Measurements from ENCODE around the gene FUT6.
A peak's percentile ranks its signal among the peaks of the same experiment; 100 is the strongest.

FUT6 gene

DNA sequence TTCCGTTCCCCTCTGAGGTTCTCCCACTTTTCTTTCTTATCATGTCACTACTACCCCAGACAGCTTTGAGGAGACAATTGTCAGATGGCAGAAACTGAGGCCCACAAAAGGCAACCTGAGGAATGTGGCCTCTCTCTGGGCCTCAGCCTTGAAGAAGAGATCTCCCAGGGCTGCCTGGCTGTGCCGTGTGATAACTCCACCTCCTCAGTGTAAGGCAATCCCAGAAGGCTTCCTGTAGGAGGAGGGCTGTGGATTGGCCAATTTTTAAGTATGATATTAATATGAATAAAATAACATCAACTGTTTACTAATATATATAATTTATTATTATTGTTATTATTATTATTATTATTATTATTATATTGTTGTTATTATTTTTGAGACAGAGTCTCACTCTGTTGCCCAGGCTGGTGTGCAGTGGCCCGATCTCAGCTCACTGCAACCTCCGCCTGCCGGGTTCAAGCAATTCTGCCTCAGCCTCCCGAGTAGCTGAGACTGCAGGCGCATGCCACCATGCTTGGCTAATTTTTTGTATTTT is 44.1 kb downstream of the FUT6 start:
- Histone ChIP-seq H3K36me3 (ENCODE audit: control insufficient read depth in 5 of 5, insufficient read depth in 5 of 5, low read length in 5 of 5) (no peaks in the 10 kb centered on the region), H3K4me1 (ENCODE audit: control insufficient read depth in 5 of 5, insufficient read depth in 5 of 5, low read length in 5 of 5) (peaks cover 0 to 10% (median under 1%) of the 10 kb centered on the region in 5 donors)

DNA sequence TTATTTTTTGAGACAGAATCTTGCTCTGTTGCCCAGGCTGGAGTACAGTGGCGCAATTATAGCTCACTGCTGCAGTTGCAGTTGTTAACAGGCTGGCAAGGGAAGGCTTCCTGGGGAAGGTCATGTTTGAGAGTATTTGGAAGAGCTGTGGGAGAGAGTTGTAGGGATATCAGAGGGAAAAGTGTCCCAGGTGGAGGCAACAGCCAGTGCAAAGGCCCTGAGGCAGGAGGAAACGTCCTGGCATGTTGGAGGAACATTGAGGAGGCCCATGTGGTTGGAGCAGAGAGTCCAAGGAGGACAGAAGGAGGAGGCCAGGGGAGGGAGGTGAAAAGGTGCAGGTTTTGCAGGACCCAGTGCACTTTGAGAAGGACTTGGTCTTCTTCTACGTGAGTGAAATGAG is 46.3 kb downstream of the FUT6 start:
- no peaks in the 10 kb centered on the region for H3K9me3 ChIP-seq (ENCODE audit: control insufficient read depth in 5 of 5, low read length in 5 of 5)
- H3K4me3 ChIP-seq (ENCODE audit: low read depth in 1 of 5, low read length in 5 of 5), result no peak overlapping the region
- peaks cover 0 to 4% (median 0%) of the 10 kb centered on the region in 5 donors for H3K27me3 ChIP-seq (ENCODE audit: control insufficient read depth in 5 of 5, insufficient read depth in 4 of 5, low read length in 5 of 5)
- no peak overlapping the region for H3K9ac ChIP-seq (ENCODE audit: low read length in 5 of 5)
- no peak overlapping the region for H3K27ac ChIP-seq (ENCODE audit: low read depth, low read length)
- peaks cover 3 to 15% (median 7%) of the 10 kb centered on the region in 5 donors for H3K4me1 ChIP-seq (ENCODE audit: control insufficient read depth in 5 of 5, insufficient read depth in 5 of 5, low read length in 5 of 5)
- H3K36me3 ChIP-seq (ENCODE audit: control insufficient read depth in 5 of 5, insufficient read depth in 5 of 5, low read length in 5 of 5), result peaks cover 0 to 18% (median 17%) of the 10 kb centered on the region in 5 donors

More for the DNA sequence above, 44.1 kb downstream of the FUT6 start:
- H3K9ac ChIP-seq (ENCODE audit: low read length in 5 of 5), result no peak overlapping the region
- H3K4me3 ChIP-seq (ENCODE audit: low read depth in 1 of 5, low read length in 5 of 5), result no peak overlapping the region
- H3K27me3 ChIP-seq (ENCODE audit: control insufficient read depth in 5 of 5, insufficient read depth in 4 of 5, low read length in 5 of 5), result peaks cover 6 to 17% (median 10%) of the 10 kb centered on the region in 5 donors
- no peak overlapping the region for H3K27ac ChIP-seq (ENCODE audit: low read depth, low read length)
- H3K9me3 ChIP-seq (ENCODE audit: control insufficient read depth in 5 of 5, low read length in 5 of 5), result no peaks in the 10 kb centered on the region

DNA sequence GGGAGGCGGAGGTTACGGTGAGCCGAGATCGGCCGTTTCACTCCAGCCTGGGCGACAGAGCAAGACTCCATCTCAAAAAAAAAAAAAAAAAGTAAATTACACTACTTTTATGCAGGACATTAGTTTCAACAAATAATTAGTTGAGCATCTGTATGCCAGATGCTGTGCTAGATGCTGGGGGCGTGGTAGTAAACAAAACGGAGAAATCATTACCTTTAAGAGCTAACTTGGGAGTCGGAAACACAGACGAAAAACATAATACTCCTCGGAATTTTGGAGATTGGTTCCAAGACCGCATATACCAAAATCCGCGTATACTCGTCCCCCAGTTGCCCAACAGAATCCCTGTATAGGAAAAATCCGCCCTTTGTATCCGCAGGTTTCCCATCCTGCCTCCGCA is 47.3 kb downstream of the FUT6 start:
- H3K9me3 ChIP-seq (ENCODE audit: control insufficient read depth in 5 of 5, low read length in 5 of 5), result no peaks in the 10 kb centered on the region
- H3K4me3 ChIP-seq (ENCODE audit: low read depth in 1 of 5, low read length in 5 of 5), result no peak overlapping the region
- no peak overlapping the region for H3K27ac ChIP-seq (ENCODE audit: low read depth, low read length)
- H3K9ac ChIP-seq (ENCODE audit: low read length in 5 of 5), result no peak overlapping the region
- no peaks in the 10 kb centered on the region for H3K27me3 ChIP-seq (ENCODE audit: control insufficient read depth in 5 of 5, insufficient read depth in 4 of 5, low read length in 5 of 5)
- H3K4me1 ChIP-seq (ENCODE audit: control insufficient read depth in 5 of 5, insufficient read depth in 5 of 5, low read length in 5 of 5), result peaks cover 3 to 15% (median 7%) of the 10 kb centered on the region in 5 donors
- H3K36me3 ChIP-seq (ENCODE audit: control insufficient read depth in 5 of 5, insufficient read depth in 5 of 5, low read length in 5 of 5), result peaks cover 0 to 28% (median 27%) of the 10 kb centered on the region in 5 donors

DNA sequence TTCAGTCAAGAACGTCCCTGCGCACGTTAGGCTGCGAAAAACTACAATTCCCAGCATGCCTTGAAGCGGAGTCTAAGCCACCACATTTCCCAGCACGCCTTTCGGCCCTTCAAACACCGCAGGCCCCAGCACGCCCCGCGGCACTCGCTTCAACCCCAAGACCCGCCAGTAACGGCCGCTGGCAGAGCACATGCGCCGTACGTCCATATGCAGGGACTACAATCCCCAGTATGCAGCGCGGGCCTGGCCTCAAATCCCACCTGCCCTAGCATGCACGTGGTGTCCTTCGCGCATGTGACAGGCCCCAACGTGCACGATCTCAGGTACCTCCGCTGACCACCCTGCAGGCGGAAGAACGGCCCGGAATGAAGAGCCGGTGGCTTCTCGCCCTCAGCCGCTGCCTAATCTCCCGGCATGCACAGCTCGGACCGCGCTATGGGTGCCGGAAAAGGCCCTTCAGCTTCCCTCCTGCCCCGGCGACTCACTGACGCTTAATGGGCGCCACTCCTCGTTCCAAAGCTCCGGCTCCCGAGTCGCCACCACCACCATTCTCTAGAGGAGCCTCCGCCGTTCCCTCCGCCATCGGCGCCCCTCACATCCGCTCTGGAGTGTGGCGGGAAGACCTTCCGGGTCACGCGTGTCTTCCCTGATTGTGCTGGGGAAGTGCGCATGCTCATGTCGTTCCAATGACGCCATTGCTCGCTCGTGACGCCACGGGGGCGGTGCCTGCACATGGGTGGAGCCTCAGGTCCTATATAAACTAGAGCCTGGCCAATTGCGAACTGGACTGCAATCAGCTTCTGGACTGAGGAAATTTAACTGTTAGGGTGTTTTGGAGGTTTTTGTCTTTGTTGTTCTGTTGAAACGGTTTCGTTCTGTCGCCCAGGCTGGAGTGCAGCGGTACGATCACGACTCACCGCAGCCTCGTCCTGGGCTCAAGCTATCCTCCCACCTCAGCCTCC is 48.7 kb downstream of the FUT6 start, which contains the start of gene DUS3L:
DUS3L (minus strand) TSS at position 605 of the 962 bp plus-strand sequence; CDS start at position 583, 22 bp downstream.
- Histone ChIP-seq H3K27me3 (ENCODE audit: control insufficient read depth in 5 of 5, insufficient read depth in 4 of 5, low read length in 5 of 5) (no peaks in the 10 kb centered on the region), H3K4me3 (ENCODE audit: low read depth in 1 of 5, low read length in 5 of 5) (peak within 1 kb of the TSS; percentile 74 to 93 (median 77)), H3K4me1 (ENCODE audit: control insufficient read depth in 5 of 5, insufficient read depth in 5 of 5, low read length in 5 of 5) (peaks cover 3 to 15% (median 7%) of the 10 kb centered on the region in 5 donors), H3K9me3 (ENCODE audit: control insufficient read depth in 5 of 5, low read length in 5 of 5) (no peaks in the 10 kb centered on the region), H3K36me3 (ENCODE audit: control insufficient read depth in 5 of 5, insufficient read depth in 5 of 5, low read length in 5 of 5) (peaks cover 0 to 41% (median 41%) of the 10 kb centered on the region in 5 donors), H3K9ac (ENCODE audit: low read length in 5 of 5) (peak within 1 kb of the TSS; percentile 69 to 94 (median 75)), H3K27ac (ENCODE audit: low read depth, low read length) (peak within 1 kb of the TSS; percentile 92)

DNA sequence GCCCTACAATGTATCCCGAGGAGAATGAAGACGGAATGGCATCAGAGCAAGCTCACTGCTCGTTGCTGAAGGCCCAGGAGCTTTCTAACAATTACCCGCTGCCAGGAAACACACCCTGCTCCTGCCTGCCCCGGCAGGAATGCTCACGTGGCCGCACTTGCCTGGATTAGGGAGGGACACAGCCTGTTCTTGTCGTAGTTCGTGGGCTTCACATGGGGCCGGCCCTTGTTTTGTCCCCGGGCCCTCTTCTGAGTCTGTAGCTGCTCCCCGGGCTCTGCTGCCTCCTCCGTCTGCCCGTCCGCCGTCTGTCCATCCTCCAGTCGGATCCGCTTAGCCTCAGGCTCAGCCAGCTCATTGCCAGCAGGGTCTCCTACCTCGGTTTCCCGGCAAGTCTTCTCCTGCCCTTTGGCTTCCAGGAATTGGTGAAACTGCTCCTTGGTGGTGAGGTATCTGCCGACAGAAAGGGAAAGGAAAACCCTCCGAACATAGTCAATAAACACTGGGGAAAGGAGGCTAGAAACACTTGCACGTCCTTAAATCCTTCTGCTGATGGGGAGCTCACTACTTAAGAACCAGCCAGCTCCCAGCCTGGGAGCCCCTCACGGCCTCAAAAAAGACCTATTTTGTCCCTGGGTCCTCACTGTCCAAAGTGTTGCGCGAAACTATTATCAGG is 49.5 kb downstream of the FUT6 start:
- no peaks in the 10 kb centered on the region for H3K27me3 ChIP-seq (ENCODE audit: control insufficient read depth in 5 of 5, insufficient read depth in 4 of 5, low read length in 5 of 5)
- H3K4me3 ChIP-seq (ENCODE audit: low read depth in 1 of 5, low read length in 5 of 5), result peak overlapping the region; percentile 74 to 93 (median 77)
- H3K36me3 ChIP-seq (ENCODE audit: control insufficient read depth in 5 of 5, insufficient read depth in 5 of 5, low read length in 5 of 5), result peaks cover 0 to 50% (median 49%) of the 10 kb centered on the region in 5 donors
- peak overlapping the region; percentile 92 for H3K27ac ChIP-seq (ENCODE audit: low read depth, low read length)
- H3K4me1 ChIP-seq (ENCODE audit: control insufficient read depth in 5 of 5, insufficient read depth in 5 of 5, low read length in 5 of 5), result peaks cover 3 to 15% (median 7%) of the 10 kb centered on the region in 5 donors
- no peaks in the 10 kb centered on the region for H3K9me3 ChIP-seq (ENCODE audit: control insufficient read depth in 5 of 5, low read length in 5 of 5)
- peak overlapping the region in 3 of 5 donors; percentile 8 to 72 (median 23) for H3K9ac ChIP-seq (ENCODE audit: low read length in 5 of 5)

DNA sequence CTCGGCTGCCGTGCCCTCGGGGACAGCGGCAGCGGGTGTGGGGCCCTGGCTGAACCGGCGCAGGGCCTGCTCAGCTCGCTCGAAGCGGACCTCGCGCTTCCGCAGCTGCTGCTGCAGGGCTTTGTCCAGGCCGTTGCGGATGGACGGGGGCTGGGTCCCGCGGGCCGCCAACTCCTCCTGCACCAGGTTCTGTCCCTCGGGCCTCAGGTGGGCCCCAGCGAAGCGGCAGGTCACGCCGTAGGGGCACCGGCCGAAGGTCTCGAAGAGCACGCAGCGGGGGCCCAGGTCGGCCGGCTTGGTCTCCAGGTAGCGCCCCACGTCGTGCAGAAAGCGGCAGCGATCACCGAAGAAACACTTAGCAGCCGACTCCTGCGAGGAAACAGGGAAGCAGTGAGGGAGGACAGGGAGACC is 50.1 kb downstream of the FUT6 start:
- no peak overlapping the region for H3K9ac ChIP-seq (ENCODE audit: low read length in 5 of 5)
- H3K4me1 ChIP-seq (ENCODE audit: control insufficient read depth in 5 of 5, insufficient read depth in 5 of 5, low read length in 5 of 5), result peaks cover 3 to 15% (median 7%) of the 10 kb centered on the region in 5 donors
- no peak overlapping the region for H3K27ac ChIP-seq (ENCODE audit: low read depth, low read length)
- H3K4me3 ChIP-seq (ENCODE audit: low read depth in 1 of 5, low read length in 5 of 5), result no peak overlapping the region
- no peaks in the 10 kb centered on the region for H3K9me3 ChIP-seq (ENCODE audit: control insufficient read depth in 5 of 5, low read length in 5 of 5)
- no peaks in the 10 kb centered on the region for H3K27me3 ChIP-seq (ENCODE audit: control insufficient read depth in 5 of 5, insufficient read depth in 4 of 5, low read length in 5 of 5)
- peaks cover 0 to 56% (median 55%) of the 10 kb centered on the region in 5 donors for H3K36me3 ChIP-seq (ENCODE audit: control insufficient read depth in 5 of 5, insufficient read depth in 5 of 5, low read length in 5 of 5)

DNA sequence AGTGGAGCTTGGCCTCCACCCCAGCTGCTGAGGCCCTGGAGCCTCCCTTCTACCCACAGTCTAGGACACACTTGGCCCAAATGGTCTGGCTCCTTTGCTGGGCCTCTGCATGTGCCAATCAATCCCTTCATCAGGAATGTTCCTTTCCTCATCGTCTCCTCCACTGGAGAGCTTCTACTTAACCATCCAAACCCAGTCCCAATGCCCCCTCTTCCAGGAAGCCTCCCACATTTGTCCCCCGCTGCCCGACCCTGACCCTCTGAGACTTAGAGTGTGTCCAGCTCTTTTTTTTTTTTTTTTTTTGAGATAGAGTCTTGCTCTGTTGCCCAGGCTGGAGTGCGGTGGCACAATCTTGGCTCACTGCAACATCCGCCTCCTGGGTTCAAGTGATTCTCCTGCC is 51.1 kb downstream of the FUT6 start:
- H3K27ac ChIP-seq (ENCODE audit: low read depth, low read length), result no peak overlapping the region
- peaks cover 0 to 62% (median 59%) of the 10 kb centered on the region in 5 donors for H3K36me3 ChIP-seq (ENCODE audit: control insufficient read depth in 5 of 5, insufficient read depth in 5 of 5, low read length in 5 of 5)
- no peaks in the 10 kb centered on the region for H3K27me3 ChIP-seq (ENCODE audit: control insufficient read depth in 5 of 5, insufficient read depth in 4 of 5, low read length in 5 of 5)
- H3K4me3 ChIP-seq (ENCODE audit: low read depth in 1 of 5, low read length in 5 of 5), result no peak overlapping the region
- no peak overlapping the region for H3K9ac ChIP-seq (ENCODE audit: low read length in 5 of 5)
- no peaks in the 10 kb centered on the region for H3K9me3 ChIP-seq (ENCODE audit: control insufficient read depth in 5 of 5, low read length in 5 of 5)
- H3K4me1 ChIP-seq (ENCODE audit: control insufficient read depth in 5 of 5, insufficient read depth in 5 of 5, low read length in 5 of 5), result peaks cover 3 to 15% (median 7%) of the 10 kb centered on the region in 5 donors

DNA sequence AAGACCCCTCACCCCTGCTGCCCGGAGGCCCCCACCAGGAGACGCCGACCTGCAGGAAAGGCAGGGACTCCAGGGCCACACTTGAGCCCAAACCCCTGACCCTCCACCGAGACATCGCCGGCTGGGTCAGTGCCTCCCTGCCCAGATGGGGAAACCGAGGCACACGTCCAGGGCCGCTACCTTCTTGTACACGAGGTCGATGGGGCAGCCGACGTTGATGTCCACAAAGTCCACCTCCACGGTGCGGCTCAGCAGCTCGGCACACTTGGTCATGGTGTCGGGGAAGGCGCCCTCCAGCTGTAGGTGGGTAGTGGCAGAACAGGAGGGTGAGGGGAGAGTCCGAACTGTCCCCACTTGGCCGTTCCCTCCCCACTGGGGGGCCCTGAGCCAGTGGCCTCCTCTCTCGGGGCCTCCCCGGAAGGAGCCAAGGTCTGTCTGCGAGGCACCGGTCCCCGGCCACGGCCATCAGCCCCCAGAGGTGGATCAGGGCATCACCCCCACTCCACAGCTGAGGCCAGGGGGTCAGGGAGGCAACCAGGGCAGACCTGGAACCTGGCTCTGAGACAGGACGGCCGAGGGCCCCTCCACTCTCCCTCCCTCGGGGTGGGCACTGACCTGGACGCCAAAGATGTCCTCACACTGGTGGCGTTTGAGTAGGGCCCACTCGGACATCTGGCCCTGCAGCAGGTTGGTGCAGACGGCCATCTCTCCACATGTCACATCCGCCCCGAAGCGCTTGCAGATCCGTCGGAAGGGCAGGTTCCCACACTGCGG is 51.9 kb downstream of the FUT6 start:
- Histone ChIP-seq H3K9ac (ENCODE audit: low read length in 5 of 5) (no peak overlapping the region), H3K9me3 (ENCODE audit: control insufficient read depth in 5 of 5, low read length in 5 of 5) (no peaks in the 10 kb centered on the region), H3K4me1 (ENCODE audit: control insufficient read depth in 5 of 5, insufficient read depth in 5 of 5, low read length in 5 of 5) (peaks cover 3 to 15% (median 7%) of the 10 kb centered on the region in 5 donors), H3K27ac (ENCODE audit: low read depth, low read length) (no peak overlapping the region), H3K4me3 (ENCODE audit: low read depth in 1 of 5, low read length in 5 of 5) (no peak overlapping the region), H3K36me3 (ENCODE audit: control insufficient read depth in 5 of 5, insufficient read depth in 5 of 5, low read length in 5 of 5) (peaks cover 0 to 62% (median 59%) of the 10 kb centered on the region in 5 donors), H3K27me3 (ENCODE audit: control insufficient read depth in 5 of 5, insufficient read depth in 4 of 5, low read length in 5 of 5) (no peaks in the 10 kb centered on the region)
